GM12892 (cell line): ENCODE results near the gene ZNF146.

Experiments
- DNase-seq: peaks from one replicate; pipeline ENCODE4 v3.0.0; 2011; ENCODE audit not compliant: insufficient read length
- FAIRE-seq: peaks from 2 replicates; lab custom pipeline; 2011; peaks lifted over from hg19 to GRCh38; lab: Jason Lieb, UNC
- POLR2A ChIP-seq: IDR thresholded peaks from 2 replicates; pipeline ENCODE4 v1.6.1; 2011; ENCODE audit warnings: low read depth, low read length, control low read depth
- POLR2AphosphoS5 ChIP-seq: IDR thresholded peaks from 2 replicates; pipeline ENCODE4 v1.6.1; 2011; ENCODE audit warnings: low read depth, low read length, control low read depth
- TAF1 ChIP-seq: IDR thresholded peaks from 2 replicates; pipeline ENCODE4 v1.6.1; 2011; ENCODE audit warnings: low read depth, mild to moderate bottlenecking, control low read depth, low read length, borderline replicate concordance

The ZNF146 gene

GRCh38 chr19:36244066-36244465 lies 29.2 kb downstream of the ZNF146 start:
- DNase-seq = no peak
- no peak for FAIRE-seq
- TF ChIP-seq POLR2AphosphoS5 = no peak

- FAIRE-seq (no peak), DNase-seq (no peak)
- no peak for TF ChIP-seq POLR2A
- TF ChIP-seq TAF1 = no peak
- TF ChIP-seq POLR2AphosphoS5 = no peak
These were observed 30.5 kb downstream of the ZNF146 start for GRCh38 chr19:36245210-36246005.

- no peak for TF ChIP-seq TAF1
- no peak for TF ChIP-seq POLR2AphosphoS5
- no peak for TF ChIP-seq POLR2A
- DNase-seq (no peak), FAIRE-seq (no peak)
These were observed 31.1 kb downstream of the ZNF146 start for GRCh38 chr19:36246006-36246481.

GRCh38 chr19:36252047-36252446 lies 37.1 kb downstream of the ZNF146 start:
- no peak for FAIRE-seq

GRCh38 chr19:36254848-36255247 lies 39.9 kb downstream of the ZNF146 start:
- DNase-seq = no peak
- no peak for TF ChIP-seq POLR2A
- TF ChIP-seq POLR2AphosphoS5 = no peak
- no peak for TF ChIP-seq TAF1
- FAIRE-seq = no peak

More at GRCh38 chr19:36252047-36252446, 37.1 kb downstream of the ZNF146 start:
- TF ChIP-seq POLR2AphosphoS5 (no peak), TAF1 (no peak), POLR2A (no peak)
- no peak for DNase-seq

- TF ChIP-seq TAF1 (no peak), POLR2AphosphoS5 (no peak), POLR2A (no peak)
- no peak for FAIRE-seq
- DNase-seq = no peak
These were observed 40.4 kb downstream of the ZNF146 start for GRCh38 chr19:36255316-36255715.

- no peak for FAIRE-seq
- TF ChIP-seq TAF1 (no peak), POLR2AphosphoS5 (no peak)
These were observed 41.2 kb downstream of the ZNF146 start for GRCh38 chr19:36256064-36256463.

GRCh38 chr19:36256853-36257519 lies 42.1 kb downstream of the ZNF146 start:
- no peak for DNase-seq
- TF ChIP-seq TAF1 (no peak), POLR2AphosphoS5 (no peak), POLR2A (no peak)

More at GRCh38 chr19:36256064-36256463, 41.2 kb downstream of the ZNF146 start:
- DNase-seq = no peak

GRCh38 chr19:36257520-36257876 lies 42.6 kb downstream of the ZNF146 start:
- DNase-seq (no peak), FAIRE-seq (no peak)
- TF ChIP-seq TAF1 (no peak), POLR2AphosphoS5 (no peak), POLR2A (no peak)

More at GRCh38 chr19:36256853-36257519, 42.1 kb downstream of the ZNF146 start:
- FAIRE-seq = no peak

- no peak for FAIRE-seq
- DNase-seq = no peak
- TF ChIP-seq POLR2A = no peak
- no peak for TF ChIP-seq POLR2AphosphoS5
- TF ChIP-seq TAF1 = no peak
These were observed 43.3 kb downstream of the ZNF146 start for GRCh38 chr19:36258028-36258875.

- TF ChIP-seq POLR2AphosphoS5 (no peak), POLR2A (no peak), TAF1 (no peak)
- DNase-seq (no peak), FAIRE-seq (no peak)
These were observed 44.3 kb downstream of the ZNF146 start for GRCh38 chr19:36259211-36259610.
